Measurements from ENCODE around the gene CRTC2.

Gene CRTC2

DNA sequence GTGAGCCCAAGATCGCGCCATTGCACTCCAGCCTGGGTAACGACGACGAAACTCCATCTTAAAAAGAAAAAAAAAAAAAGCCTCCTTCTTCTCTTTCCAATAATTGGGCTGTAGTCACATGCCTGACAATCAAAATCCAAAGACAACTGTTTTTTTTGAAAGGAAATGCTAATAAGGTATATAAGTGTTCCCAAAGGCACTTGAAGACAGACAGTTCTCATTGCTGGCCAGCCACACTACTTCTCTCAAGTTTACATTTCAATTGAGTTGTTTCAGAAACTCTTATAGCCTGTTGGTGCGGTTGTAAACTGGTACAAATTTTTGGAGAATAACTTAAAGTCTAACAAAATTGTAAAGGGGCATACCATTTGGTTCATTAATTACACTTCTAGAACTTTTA, 58.9 kb downstream of the CRTC2 start:
- no peak for DNase-seq (ENCODE audit: low read depth in 2 of 2, low spot score in 1 of 2)
